Left lung (tissue), 14 donors: ENCODE measurements around the gene MUSTN1. TPM values are rescaled to one million over a fixed set of nuclear protein-coding genes. Genes with fewer than 3 reads are reported as not detected.

Experiments
- ATAC-seq: fragments of 200-7000 bp; cut with Tn5 transposase; one replicate; pipeline ENCODE4 v1.9.1; 2020; ENCODE audit warnings: moderate library complexity
- DNase-seq, 4 donors: peaks; one replicate each; pipeline ENCODE4 v3.0.0-alpha.2; 2013 to 2020
- H3K27ac ChIP-seq, 2 donors: fragments of 200-600 bp; sonication (generic) in 1 of 2; one replicate each; pipeline versions ENCODE4 v1.5.0 to v1.8.0; 2020 to 2021
- H3K27me3 ChIP-seq, 2 donors: fragments of 200-600 bp; sonication (generic) in 1 of 2; one replicate each; pipeline versions ENCODE4 v1.5.0 to v1.8.0; 2020 to 2021
- H3K36me3 ChIP-seq, 2 donors: fragments of 200-600 bp; sonication (generic) in 1 of 2; one replicate each; pipeline versions ENCODE4 v1.5.0 to v1.8.0; 2020 to 2021
- H3K4me1 ChIP-seq, 2 donors: fragments of 200-600 bp; one replicate each; pipeline ENCODE4 v1.8.0; 2021
- H3K4me3 ChIP-seq, 2 donors: fragments of 200-600 bp; sonication (generic) in 1 of 2; one replicate each; pipeline versions ENCODE4 v1.5.0 to v1.8.0; 2020 to 2021; ENCODE audit warnings: mild to moderate bottlenecking in 1 of 2
- H3K9me3 ChIP-seq, 2 donors: fragments of 200-600 bp; sonication (generic) in 1 of 2; one replicate each; pipeline versions ENCODE4 v1.5.0 to v1.8.0; 2020 to 2021
- intact Hi-C, 2 donors: fragments of 100-400 bp; cut with DNase I; formaldehyde crosslinking; loops; one replicate each; pipeline versions ENCODE4 v1.11.2 to v1.14.2; 2022
- long read RNA-seq, 12 donors: library from polyadenylated mRNA in 2 of 12; unstranded in 2 of 12; transcript quantifications; one replicate each; pipeline ENCODE4 v2.0.0 and lab custom pipeline, GENCODE V29; 2019 to 2026
- polyA plus RNA-seq, 6 donors: library from polyadenylated mRNA; unstranded; fragments of 120-200 nt; gene quantifications; one replicate each; pipeline ENCODE4 v1.2.1, GENCODE V29; 2013; ENCODE audit not compliant: insufficient read length in 6 of 6
- total RNA-seq, 2 donors: library from RNA; stranded (reverse); fragmentation: NEBNext Ultra II Directional; extraction: Animal tissue kit (Norgen Biotek cat#: 25700); gene quantifications; one replicate each; pipeline ENCODE4 v1.2.1, GENCODE V29; 2021
- TF ChIP-seq, protein P1 (sequence below), 2 donors: fragments of 200-600 bp; sonication (generic) in 1 of 2; IDR thresholded peaks; one replicate each; pipeline versions ENCODE4 v1.5.0 to v1.8.0; 2021; ENCODE audit warnings: antibody characterized with exemption in 2 of 2
- donor health status: DM: no; HTN: yes; CAD: no.
- donor health status: DM: no; HTN: no; CAD: no.

The MUSTN1 gene
- 1 to 10 TPM; 1.2 to 7.5 TPM for total RNA-seq
- 1 to 10 TPM in 2 of 6 donors, under 1 TPM in 3, not detected in 1; 0.34 to 2.6 (median 0.66) TPM for polyA plus RNA-seq
- long read RNA-seq, donor 1, partial matches to known transcripts = 0 of 2 reads
- long read RNA-seq, donor 1, other reads (novel, unspliced or antisense) = 0 of 2 reads
- long read RNA-seq, donor 2, partial matches to known transcripts = 0 of 3 reads
- long read RNA-seq, donor 2, other reads (novel, unspliced or antisense) = 0 of 3 reads
- long read RNA-seq, donor 3 = 0 reads
- long read RNA-seq, donor 4, partial matches to known transcripts = 0 of 4 reads
- long read RNA-seq, donor 4, other reads (novel, unspliced or antisense) = 0 of 4 reads
- long read RNA-seq, donor 5, partial matches to known transcripts = 0 of 2 reads
- long read RNA-seq, donor 5, other reads (novel, unspliced or antisense) = 0 of 2 reads
- long read RNA-seq, donor 6, partial matches to known transcripts = 0 of 1 reads
- long read RNA-seq, donor 6, other reads (novel, unspliced or antisense) = 0 of 1 reads
- long read RNA-seq, donor 7 = 0 reads
- long read RNA-seq, donor 8, partial matches to known transcripts = 0 of 2 reads
- long read RNA-seq, donor 8, other reads (novel, unspliced or antisense) = 0 of 2 reads
- long read RNA-seq, donor 9, partial matches to known transcripts = 0 of 1 reads
- long read RNA-seq, donor 9, other reads (novel, unspliced or antisense) = 0 of 1 reads
- long read RNA-seq, donor 10, transcript MUSTN1-201 (3 exons, 721 nt) = major isoform, 31 of 32 reads
- long read RNA-seq, donor 10, partial matches to known transcripts = 0 of 32 reads
- long read RNA-seq, donor 10, other reads (novel, unspliced or antisense) = 0 of 32 reads
- long read RNA-seq, donor 11, transcript MUSTN1-201 (3 exons, 721 nt) = major isoform, 8 of 8 reads
- long read RNA-seq, donor 11, partial matches to known transcripts = 0 of 8 reads
- long read RNA-seq, donor 11, other reads (novel, unspliced or antisense) = 0 of 8 reads
- long read RNA-seq, donor 12 = 0 reads

DNA sequence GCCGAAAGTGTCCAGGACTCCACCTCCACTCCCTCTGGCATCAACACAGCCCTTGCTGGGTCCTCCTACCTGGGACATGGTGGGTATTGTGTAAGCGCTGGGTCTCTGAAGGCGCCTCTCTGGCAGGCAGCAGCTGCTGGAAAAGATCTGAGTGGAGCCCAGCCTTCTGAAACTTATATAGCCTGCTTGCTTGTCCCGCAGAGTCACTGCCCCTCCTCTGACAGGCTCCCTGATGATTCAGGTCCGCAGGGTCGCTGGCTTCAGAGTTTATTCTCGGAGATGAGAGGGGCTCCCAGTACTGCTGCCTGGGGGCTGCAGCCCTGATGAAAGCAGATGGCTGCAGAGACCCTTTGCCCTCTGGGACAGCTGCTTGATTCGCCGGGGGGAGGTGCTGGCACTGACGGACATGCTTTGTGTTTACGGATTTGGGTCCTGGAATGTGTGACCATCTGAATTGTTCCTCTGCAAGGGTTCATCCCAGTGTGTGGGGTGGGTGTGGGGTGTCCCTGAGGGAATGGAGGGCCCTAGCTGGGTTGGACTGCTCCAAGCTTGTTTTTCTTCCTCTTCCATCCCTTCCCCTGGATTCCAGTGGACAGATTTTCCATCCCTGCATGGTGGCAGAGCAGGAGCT lies at the start of gene MUSTN1:
Gene MUSTN1, minus strand, starts transcription at position 149 of the 631 bp plus-strand sequence. Its CDS starts 71 bp downstream, at position 78.
- Histone ChIP-seq H3K27ac (no peak within 1 kb of the TSS), H3K27me3 (no peaks in the 10 kb centered on the region), H3K4me1 (peaks cover 0 to 3% of the 10 kb centered on the region in 2 donors), H3K4me3 (no peak within 1 kb of the TSS), H3K36me3 (peaks cover 0 to 65% of the 10 kb centered on the region in 2 donors), H3K9me3 (no peaks in the 10 kb centered on the region)
- intact Hi-C loops = no loop called here
- DNase-seq = peak in 3 of 4 donors; percentile 31 to 65 (median 50)
- TF ChIP-seq, protein P1, sequence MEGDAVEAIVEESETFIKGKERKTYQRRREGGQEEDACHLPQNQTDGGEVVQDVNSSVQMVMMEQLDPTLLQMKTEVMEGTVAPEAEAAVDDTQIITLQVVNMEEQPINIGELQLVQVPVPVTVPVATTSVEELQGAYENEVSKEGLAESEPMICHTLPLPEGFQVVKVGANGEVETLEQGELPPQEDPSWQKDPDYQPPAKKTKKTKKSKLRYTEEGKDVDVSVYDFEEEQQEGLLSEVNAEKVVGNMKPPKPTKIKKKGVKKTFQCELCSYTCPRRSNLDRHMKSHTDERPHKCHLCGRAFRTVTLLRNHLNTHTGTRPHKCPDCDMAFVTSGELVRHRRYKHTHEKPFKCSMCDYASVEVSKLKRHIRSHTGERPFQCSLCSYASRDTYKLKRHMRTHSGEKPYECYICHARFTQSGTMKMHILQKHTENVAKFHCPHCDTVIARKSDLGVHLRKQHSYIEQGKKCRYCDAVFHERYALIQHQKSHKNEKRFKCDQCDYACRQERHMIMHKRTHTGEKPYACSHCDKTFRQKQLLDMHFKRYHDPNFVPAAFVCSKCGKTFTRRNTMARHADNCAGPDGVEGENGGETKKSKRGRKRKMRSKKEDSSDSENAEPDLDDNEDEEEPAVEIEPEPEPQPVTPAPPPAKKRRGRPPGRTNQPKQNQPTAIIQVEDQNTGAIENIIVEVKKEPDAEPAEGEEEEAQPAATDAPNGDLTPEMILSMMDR (IDR thresholded peaks at IDR 0.05) = no peak
- no peak for ATAC-seq

DNA sequence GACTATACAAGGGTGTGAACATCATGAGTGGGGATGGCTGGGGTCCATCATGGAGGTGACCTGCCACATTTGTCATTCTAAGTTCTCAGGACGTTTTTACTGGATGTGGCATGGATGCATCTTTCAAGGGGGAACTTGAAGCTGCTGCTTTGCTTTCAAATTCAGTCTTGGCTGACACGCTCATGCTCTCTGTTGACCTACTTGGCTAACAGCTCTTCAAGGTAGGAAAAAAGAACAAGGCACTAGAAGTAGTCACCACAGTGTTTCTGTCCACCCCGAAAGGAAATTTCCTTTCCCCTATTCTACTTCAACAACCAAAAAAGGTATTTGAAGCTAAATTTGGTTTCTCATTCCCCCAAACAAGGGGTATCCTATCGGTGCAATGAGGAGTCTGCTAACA lies 47.6 kb upstream of the MUSTN1 start:
- Histone ChIP-seq H3K36me3 (peaks cover 0 to 11% of the 10 kb centered on the region in 2 donors), H3K27ac (no peak overlapping the region), H3K4me3 (no peak overlapping the region), H3K9me3 (no peaks in the 10 kb centered on the region), H3K4me1 (peaks cover 0 to 3% of the 10 kb centered on the region in 2 donors), H3K27me3 (no peaks in the 10 kb centered on the region)
- ATAC-seq (peak; percentile 68), DNase-seq (no peak)
- TF ChIP-seq, protein P1 (IDR thresholded peaks at IDR 0.05) = no peak
- intact Hi-C loops = no loop called here

DNA sequence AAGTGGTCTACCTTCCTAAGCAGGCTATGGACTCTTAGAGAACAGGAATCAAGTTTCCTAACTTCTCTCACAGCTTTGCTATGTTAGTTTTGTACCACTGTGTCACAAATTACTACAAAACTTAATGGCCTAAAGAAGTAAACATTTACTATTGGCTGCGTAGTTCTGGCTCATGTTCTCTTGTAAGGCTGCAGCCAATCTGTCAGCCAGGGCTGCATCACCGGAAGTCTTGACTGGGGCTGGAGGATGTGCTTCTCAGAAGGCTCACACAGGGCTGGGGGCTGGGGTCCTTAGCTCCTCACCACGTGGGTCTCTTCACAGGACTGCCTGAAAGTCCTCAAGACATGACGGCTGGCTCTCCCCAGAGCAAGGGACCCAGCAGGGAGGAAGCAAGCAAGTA lies 47.1 kb upstream of the MUSTN1 start:
- Histone ChIP-seq H3K4me3 (no peak overlapping the region), H3K27me3 (no peaks in the 10 kb centered on the region), H3K9me3 (no peaks in the 10 kb centered on the region), H3K4me1 (peaks cover 0 to 2% of the 10 kb centered on the region in 2 donors), H3K27ac (no peak overlapping the region), H3K36me3 (peaks cover 0 to 11% of the 10 kb centered on the region in 2 donors)
- intact Hi-C loops = no loop called here
- peak; percentile 25 for ATAC-seq
- DNase-seq = peak in 1 of 4 donors; percentile 58
- TF ChIP-seq, protein P1 (IDR thresholded peaks at IDR 0.05) = no peak

DNA sequence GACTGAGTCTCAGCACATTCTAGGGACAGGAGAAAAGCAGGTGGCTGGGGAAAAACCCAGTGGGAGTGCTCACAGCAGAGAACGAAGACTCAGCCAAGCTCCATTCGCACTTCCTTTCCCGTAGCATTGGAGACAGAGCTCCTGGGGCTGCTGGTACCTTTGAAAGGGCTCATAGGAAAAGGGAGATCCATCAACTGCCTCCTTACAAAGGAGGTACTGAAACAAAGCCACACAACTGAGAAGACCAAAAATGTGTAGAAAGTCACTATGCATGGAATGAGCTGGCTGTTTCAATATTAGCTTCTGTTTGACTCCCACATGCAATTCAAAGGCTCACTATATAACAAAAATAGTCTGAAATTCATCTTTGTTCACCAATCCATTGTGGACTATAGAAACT lies 45.7 kb upstream of the MUSTN1 start:
- intact Hi-C loops = no loop called here
- Histone ChIP-seq H3K36me3 (peaks cover 0 to 8% of the 10 kb centered on the region in 2 donors), H3K4me1 (peaks cover 0 to 4% of the 10 kb centered on the region in 2 donors), H3K9me3 (no peaks in the 10 kb centered on the region), H3K27ac (no peak overlapping the region), H3K4me3 (no peak overlapping the region), H3K27me3 (no peaks in the 10 kb centered on the region)
- TF ChIP-seq, protein P1 (IDR thresholded peaks at IDR 0.05) = no peak
- no peak for ATAC-seq
- no peak for DNase-seq
